GM21737 (cell line): Measurements from ENCODE around the gene B4GAT1.
"Not testable (repeated sequence)": the region's sequence is repeated elsewhere in the genome, so short reads cannot be mapped to it uniquely, and the experiment has no call there.

Experiments
- ATAC-seq: cut with Tn5 transposase; IDR thresholded peaks from one replicate; pipeline ENCODE4 v1.9.1; 2021; ENCODE audit warnings: mild to moderate bottlenecking, moderate library complexity; ENCODE audit not compliant: unreplicated experiment

Gene B4GAT1

GRCh38 chr11:66347425-66348276 is at the start of gene B4GAT1:
Gene B4GAT1, minus strand, starts transcription at chr11:66347629. Its CDS starts 84 bp downstream, at chr11:66347545.
- no peak for ATAC-seq

- no peak for ATAC-seq
These were observed 46.5 kb upstream of the B4GAT1 start for GRCh38 chr11:66393954-66394353.

DNA sequence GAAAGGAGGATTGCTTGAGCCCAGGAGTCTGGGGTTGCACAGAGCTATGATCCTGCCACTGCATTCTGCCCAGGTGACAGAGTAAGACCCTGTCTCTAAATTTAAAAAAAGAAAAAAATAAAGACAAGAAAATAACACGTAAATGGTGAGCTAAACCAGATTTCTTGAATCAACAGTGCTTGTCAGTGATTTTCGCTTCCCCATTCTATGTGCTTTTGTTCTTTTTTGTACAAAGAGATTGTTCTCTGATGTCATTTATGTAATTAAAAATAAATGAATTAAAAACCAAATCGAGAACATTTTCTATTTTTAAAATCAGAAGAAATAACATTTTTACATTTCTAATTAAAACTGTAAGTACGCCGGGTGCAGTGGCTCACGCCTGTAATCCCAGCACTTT is 43.9 kb upstream of the B4GAT1 start:
- ATAC-seq: no peak

GRCh38 chr11:66388780-66389386 is 41.5 kb upstream of the B4GAT1 start:
- no peak for ATAC-seq

GRCh38 chr11:66386171-66387069 is 39.0 kb upstream of the B4GAT1 start:
- no peak for ATAC-seq

DNA sequence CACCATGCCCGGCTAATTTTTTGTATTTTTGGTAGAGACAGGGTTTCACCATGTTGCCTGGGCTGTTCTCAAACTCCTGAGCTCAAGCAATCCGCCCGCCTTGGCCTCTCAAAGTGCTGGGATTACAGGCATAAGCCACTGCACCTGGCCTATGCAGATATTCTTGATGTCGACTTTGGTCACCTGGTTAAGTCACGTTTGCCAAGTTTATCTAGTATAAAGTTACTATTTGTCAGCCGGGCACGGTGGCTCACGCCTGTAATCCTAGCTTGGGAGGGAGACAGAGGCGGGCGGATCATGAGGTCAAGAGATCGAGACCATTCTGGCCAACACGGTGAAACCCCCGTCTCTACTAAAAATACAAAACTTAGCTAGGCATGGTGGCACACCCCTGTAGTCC is 36.9 kb upstream of the B4GAT1 start:
- ATAC-seq: not testable (repeated sequence)

- not testable (repeated sequence) for ATAC-seq
These were observed 32.8 kb upstream of the B4GAT1 start for GRCh38 chr11:66380264-66380663.

DNA sequence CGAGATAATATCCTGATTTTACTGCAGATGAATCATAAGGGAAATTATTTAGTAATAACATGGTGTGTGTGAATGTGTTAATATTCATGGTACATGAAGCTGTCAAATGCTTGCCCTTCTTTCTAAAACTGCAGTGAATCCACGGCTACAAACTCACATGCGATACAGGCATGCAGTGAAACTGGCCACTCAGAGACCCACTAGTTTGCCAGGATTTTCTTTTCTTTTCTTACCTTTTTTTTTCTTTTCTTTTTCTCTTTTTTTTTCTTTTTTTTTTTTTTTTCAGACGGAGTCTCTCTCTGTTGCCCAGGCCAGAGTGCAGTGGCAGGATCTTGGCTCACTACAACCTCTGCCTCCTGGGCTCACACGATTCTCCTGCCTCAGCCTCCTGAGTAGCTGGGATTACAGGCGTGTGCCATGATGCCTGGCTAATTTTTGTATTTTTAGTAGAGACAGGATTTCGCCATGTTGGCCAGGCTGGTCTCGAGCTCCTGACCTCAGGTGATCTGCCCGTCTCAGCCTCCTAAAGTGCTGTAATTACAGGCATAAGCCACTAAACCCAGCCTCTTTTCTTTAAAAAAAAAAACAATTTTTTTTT is 26.4 kb upstream of the B4GAT1 start:
- ATAC-seq: not testable (repeated sequence)

DNA sequence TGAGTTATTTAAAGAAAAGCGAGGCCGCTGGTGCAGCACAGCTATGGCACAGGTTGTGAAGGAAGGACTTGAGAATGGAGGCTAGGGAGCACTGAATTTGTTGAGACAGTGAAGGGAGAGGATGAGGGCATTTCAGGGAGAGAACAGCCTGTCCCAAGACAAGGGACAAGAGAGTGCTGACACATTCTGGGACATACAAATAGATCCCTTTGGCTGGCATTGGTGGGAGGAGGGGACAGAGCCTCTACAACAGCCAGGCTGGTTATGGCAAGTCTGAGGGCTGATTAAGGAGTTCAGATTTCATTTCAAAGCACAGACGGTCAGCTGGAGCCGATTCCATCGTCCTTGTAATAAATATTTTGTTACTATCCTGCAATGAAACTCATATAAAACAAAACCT is 25.8 kb upstream of the B4GAT1 start:
- ATAC-seq: no peak

- ATAC-seq: peak; percentile 65
These were observed 24.4 kb upstream of the B4GAT1 start, which contains the start of gene SLC29A2 for GRCh38 chr11:66371627-66372415. Gene SLC29A2, minus strand, starts transcription at chr11:66371760. Its CDS starts 169 bp downstream, at chr11:66371591.

GRCh38 chr11:66369073-66369894 is 21.9 kb upstream of the B4GAT1 start:
- ATAC-seq: no peak

GRCh38 chr11:66368484-66368883 is 21.1 kb upstream of the B4GAT1 start:
- ATAC-seq: no peak

DNA sequence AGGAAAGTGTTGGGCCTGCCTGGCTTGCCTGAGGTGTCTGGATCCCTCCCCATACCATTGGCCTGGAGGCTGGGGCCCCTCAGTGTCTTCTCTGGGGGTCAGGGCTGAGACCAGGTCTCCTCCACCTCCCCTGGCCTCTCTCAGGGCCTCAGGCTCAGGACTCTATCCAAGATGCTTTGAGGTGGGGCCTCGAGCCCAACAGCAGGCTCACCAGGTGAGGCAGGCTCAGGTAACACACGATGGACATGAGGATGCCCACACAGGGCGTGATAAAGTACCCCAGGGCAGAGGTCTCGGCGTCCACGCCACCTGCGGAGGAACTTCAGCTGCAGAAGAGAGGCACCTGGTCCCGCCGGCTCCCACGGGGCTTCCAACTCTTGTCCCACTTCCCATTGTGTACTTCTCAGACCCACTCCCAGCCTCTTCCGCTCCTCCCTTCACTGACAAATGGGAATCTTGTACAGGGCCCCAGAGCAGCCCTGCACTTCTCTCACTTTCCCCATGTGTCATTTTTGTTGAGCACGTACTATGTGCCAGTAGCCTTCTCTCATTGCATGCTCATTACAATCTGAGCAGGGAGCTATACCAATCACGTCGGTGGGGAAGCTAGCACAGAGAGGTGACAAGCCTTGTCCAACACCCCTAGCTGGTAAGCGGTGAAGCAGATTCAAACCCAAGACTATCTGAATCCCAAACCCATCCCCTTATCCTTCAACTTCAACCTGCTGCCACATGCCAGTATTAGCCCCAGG is 20.3 kb upstream of the B4GAT1 start:
- no peak for ATAC-seq

DNA sequence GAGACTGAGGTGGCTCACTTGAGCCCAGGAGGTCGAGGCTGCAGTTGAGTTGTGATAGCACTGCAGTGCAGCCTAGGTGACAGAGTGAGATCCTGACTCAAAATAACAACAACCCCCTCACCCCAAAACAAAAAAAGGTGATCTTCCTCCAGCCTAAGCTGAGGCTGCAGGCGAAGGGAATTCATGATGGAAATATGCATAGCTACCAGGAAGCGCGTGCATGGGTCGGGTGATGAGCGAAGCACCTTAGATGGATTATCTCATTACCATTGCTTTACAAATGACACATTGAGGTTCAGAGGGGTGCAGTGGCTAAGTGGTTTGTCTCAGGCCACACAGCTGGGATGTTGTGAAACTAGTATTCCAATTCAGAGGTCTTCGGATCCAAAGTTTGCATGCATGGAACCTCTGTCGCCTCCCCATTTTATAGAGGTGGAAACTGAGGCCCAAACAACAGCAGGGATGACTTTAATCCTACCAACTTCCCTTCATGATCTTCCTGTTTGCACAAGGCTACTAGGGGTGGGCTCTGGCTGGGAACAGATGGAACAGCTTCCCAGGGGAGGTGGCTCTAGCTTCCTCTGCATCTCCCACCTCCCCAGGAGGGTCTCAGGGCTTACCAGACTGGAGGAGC is 19.5 kb upstream of the B4GAT1 start:
- ATAC-seq: no peak

GRCh38 chr11:66365711-66366619 is 18.5 kb upstream of the B4GAT1 start:
- no peak for ATAC-seq

DNA sequence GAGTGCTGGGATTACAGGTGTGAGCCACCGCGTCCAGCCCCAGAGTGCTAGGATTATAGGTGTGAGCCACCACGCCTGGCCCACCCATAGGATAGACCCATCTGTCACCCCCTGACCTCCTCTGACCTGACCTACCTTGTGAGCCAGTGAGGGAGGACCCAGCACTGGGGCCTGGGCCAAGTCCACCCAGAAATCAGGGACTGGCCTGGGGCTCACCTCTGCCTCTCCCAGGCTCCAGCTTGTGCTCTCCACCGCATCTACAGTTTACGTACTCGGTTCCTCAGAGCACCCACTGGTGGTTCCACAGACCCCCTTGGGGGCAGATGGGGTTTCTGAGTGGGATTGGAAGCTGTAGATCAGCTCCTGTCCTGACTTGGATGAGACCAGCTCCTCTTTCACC is 17.7 kb upstream of the B4GAT1 start:
- no peak for ATAC-seq
